ENCODE results near the gene HAGH.

Gene HAGH

GRCh38 chr16:1762879-1763520 lies 63.6 kb downstream of the HAGH start:
- no peak overlapping the region for H3K4me3 ChIP-seq (ENCODE audit: low read depth, low read length)
- no peak for DNase-seq (ENCODE audit: low read depth)
- no peak for TF ChIP-seq MYC (IDR thresholded peaks at IDR 0.05; ENCODE audit: low read depth, low read length)
- TF ChIP-seq CTCF (IDR thresholded peaks at IDR 0.05; ENCODE audit: low read depth, low read length) = no peak
- no peak for TF ChIP-seq POLR2A (IDR thresholded peaks at IDR 0.05; ENCODE audit: extremely low read depth, insufficient read length)
- no peak for TF ChIP-seq MAX (IDR thresholded peaks at IDR 0.05; ENCODE audit: low read depth, low read length)

DNA sequence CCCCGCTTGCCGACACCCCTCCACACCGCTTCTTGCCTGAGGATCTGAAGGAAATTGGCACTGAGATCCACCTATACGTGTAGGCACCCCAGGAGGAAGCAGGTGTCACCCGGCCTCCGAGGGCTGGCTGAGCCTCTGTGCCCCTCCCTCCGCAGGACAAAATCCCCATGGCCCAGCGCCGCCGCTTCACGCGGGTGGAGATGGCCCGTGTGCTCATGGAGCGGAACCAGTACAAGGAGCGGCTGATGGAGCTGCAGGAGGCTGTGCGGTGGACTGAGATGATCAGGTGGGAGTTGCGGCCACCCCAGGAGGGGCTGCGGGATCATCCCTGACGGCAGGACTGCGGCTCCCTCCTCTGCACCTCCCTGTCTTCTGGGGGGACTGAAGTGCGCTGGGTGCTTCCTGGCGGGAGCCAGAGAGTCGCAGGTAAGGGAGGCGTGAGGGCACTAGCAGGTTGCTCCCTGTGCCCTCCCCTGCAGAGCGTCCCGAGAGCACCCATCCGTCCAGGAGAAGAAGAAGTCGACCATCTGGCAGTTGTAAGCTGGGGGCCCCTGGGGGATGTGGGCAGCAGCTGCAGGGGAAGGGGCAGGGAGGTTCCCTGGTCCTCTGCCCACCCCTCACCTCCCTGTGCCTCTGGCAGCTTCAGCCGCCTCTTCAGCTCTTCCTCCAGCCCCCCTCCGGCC lies 64.3 kb downstream of the HAGH start:
- no peak for DNase-seq (ENCODE audit: low read depth)
- TF ChIP-seq POLR2A (IDR thresholded peaks at IDR 0.05; ENCODE audit: extremely low read depth, insufficient read length) = no peak
- no peak overlapping the region for H3K4me3 ChIP-seq (ENCODE audit: low read depth, low read length)

DNA sequence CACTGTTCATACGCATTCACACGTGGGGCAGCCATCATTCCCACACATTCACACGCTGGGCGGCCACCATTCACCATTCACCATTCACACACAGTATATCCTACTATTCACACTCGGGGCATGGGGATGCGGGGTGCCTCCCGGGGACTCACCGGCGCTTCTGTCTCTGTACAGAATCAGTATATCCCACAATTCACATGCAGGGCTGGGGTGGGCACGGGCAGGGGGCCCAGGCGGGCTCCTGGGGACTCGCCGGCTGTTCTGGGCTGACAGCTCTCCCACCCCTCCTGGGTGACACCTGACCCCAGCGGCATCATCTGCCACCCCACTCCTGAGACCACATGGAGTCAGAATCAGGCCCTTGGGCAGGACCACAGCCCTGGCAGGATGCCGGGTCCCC lies 64.9 kb downstream of the HAGH start:
- TF ChIP-seq MYC (IDR thresholded peaks at IDR 0.05; ENCODE audit: low read depth, low read length) = no peak
- TF ChIP-seq CTCF (IDR thresholded peaks at IDR 0.05; ENCODE audit: low read depth, low read length) = no peak
- TF ChIP-seq POLR2A (IDR thresholded peaks at IDR 0.05; ENCODE audit: extremely low read depth, insufficient read length) = no peak
- no peak for TF ChIP-seq MAX (IDR thresholded peaks at IDR 0.05; ENCODE audit: low read depth, low read length)
- no peak for DNase-seq (ENCODE audit: low read depth)

GRCh38 chr16:1760911-1761310 lies 65.7 kb downstream of the HAGH start:
- TF ChIP-seq CTCF (IDR thresholded peaks at IDR 0.05; ENCODE audit: low read depth, low read length) (no peak), MAX (IDR thresholded peaks at IDR 0.05; ENCODE audit: low read depth, low read length) (no peak), MYC (IDR thresholded peaks at IDR 0.05; ENCODE audit: low read depth, low read length) (no peak), POLR2A (IDR thresholded peaks at IDR 0.05; ENCODE audit: extremely low read depth, insufficient read length) (no peak)
- H3K4me3 ChIP-seq (ENCODE audit: low read depth, low read length) = no peak overlapping the region
- DNase-seq (ENCODE audit: low read depth) = no peak

More for the DNA sequence above, 64.9 kb downstream of the HAGH start:
- no peak overlapping the region for H3K4me3 ChIP-seq (ENCODE audit: low read depth, low read length)

- TF ChIP-seq MAX (IDR thresholded peaks at IDR 0.05; ENCODE audit: low read depth, low read length) (no peak), CTCF (IDR thresholded peaks at IDR 0.05; ENCODE audit: low read depth, low read length) (no peak), POLR2A (IDR thresholded peaks at IDR 0.05; ENCODE audit: extremely low read depth, insufficient read length) (no peak), MYC (IDR thresholded peaks at IDR 0.05; ENCODE audit: low read depth, low read length) (no peak)
- no peak overlapping the region for H3K4me3 ChIP-seq (ENCODE audit: low read depth, low read length)
- no peak for DNase-seq (ENCODE audit: low read depth)
These were observed 67.1 kb downstream of the HAGH start for GRCh38 chr16:1759511-1759910.

- TF ChIP-seq MAX (IDR thresholded peaks at IDR 0.05; ENCODE audit: low read depth, low read length) (no peak), MYC (IDR thresholded peaks at IDR 0.05; ENCODE audit: low read depth, low read length) (no peak), CTCF (IDR thresholded peaks at IDR 0.05; ENCODE audit: low read depth, low read length) (no peak), POLR2A (IDR thresholded peaks at IDR 0.05; ENCODE audit: extremely low read depth, insufficient read length) (no peak)
- no peak overlapping the region for H3K4me3 ChIP-seq (ENCODE audit: low read depth, low read length)
- no peak for DNase-seq (ENCODE audit: low read depth)
These were observed 67.7 kb downstream of the HAGH start for GRCh38 chr16:1758923-1759322.
